HEK293 (cell line): Measurements from ENCODE around the gene XPA.

Source experiments
- CTCF ChIA-PET: fragments of 350-600 bp; formaldehyde crosslinking; extraction: SDS; loops from one replicate; lab custom pipeline; 2021; ENCODE audit warnings: antibody characterized with exemption; lab: Yijun Ruan, JAX
- POLR2A ChIA-PET: fragments of 300-600 bp; formaldehyde crosslinking; extraction: SDS; loops from one replicate; lab custom pipeline; 2020; ENCODE audit warnings: antibody characterized with exemption, inconsistent platforms; lab: Yijun Ruan, JAX
- H3K27ac ChIP-seq: fragments of 200-500 bp; sonication (Bioruptor generic); 2 replicates; pipeline ENCODE4 v1.5.1; 2014; ENCODE audit warnings: low read depth, low read length, control low read depth, inconsistent platforms; ENCODE audit errors: extremely low read depth
- H3K36me3 ChIP-seq, 2 experiments: fragments of 200-500 bp in 1 of 2; sonication (Bioruptor generic) in 1 of 2; 1 replicate in 1 of 2; 2 replicates in 1 of 2; pipeline ENCODE4 v1.5.1; 2014 to 2017; ENCODE audit warnings: inconsistent platforms in 2 of 2, low read length in 2 of 2; ENCODE audit not compliant: control insufficient read depth in 2 of 2, insufficient read depth in 1 of 2
- H3K4me1 ChIP-seq: fragments of 200-500 bp; sonication (Bioruptor generic); 2 replicates; pipeline ENCODE4 v1.5.1; 2014; ENCODE audit warnings: mild to moderate bottlenecking, low read length, inconsistent platforms; ENCODE audit not compliant: control insufficient read depth, insufficient read depth
- H3K4me3 ChIP-seq: 2 replicates; pipeline ENCODE4 v1.5.1; 2011; ENCODE audit warnings: low read depth, mild to moderate bottlenecking, control low read depth, low read length, moderate library complexity
- H3K9me3 ChIP-seq: fragments of 200-500 bp; sonication (Bioruptor generic); 2 replicates; pipeline ENCODE4 v1.5.1; 2014; ENCODE audit warnings: low read depth, low read length, inconsistent platforms; ENCODE audit not compliant: control insufficient read depth, insufficient read depth
- CTCF ChIP-seq: fragments of 450-650 bp; formaldehyde crosslinking; IDR thresholded peaks from 2 replicates; pipeline ENCODE4 v1.5.1; 2016; ENCODE audit warnings: missing biosample characterization, missing genetic modification characterization
- IKZF3 ChIP-seq: fragments of 450-650 bp; IDR thresholded peaks from 2 replicates; pipeline ENCODE4 v1.5.0; 2018; ENCODE audit warnings: missing biosample characterization, mild to moderate bottlenecking, missing genetic modification characterization, moderate library complexity
- KLF7 ChIP-seq: fragments of 450-650 bp; formaldehyde crosslinking; IDR thresholded peaks from 2 replicates; pipeline ENCODE4 v1.5.1; 2016; ENCODE audit warnings: missing biosample characterization, missing genetic modification characterization, borderline replicate concordance
- MYNN ChIP-seq: fragments of 450-650 bp; formaldehyde crosslinking; IDR thresholded peaks from 2 replicates; pipeline ENCODE4 v1.5.1; 2016; ENCODE audit warnings: missing biosample characterization, missing genetic modification characterization, borderline replicate concordance
- PRDM10 ChIP-seq: fragments of 450-650 bp; formaldehyde crosslinking; IDR thresholded peaks from 2 replicates; pipeline ENCODE4 v1.5.1; 2016; ENCODE audit warnings: missing biosample characterization, missing genetic modification characterization
- ZFP3 ChIP-seq: fragments of 450-650 bp; formaldehyde crosslinking; IDR thresholded peaks from 2 replicates; pipeline ENCODE4 v1.5.1; 2016; ENCODE audit warnings: low read depth, missing biosample characterization, missing genetic modification characterization
- ZNF169 ChIP-seq: fragments of 450-650 bp; formaldehyde crosslinking; IDR thresholded peaks from 2 replicates; pipeline ENCODE4 v1.5.1; 2016; ENCODE audit warnings: missing biosample characterization, missing genetic modification characterization
- ZNF211 ChIP-seq: fragments of 450-650 bp; formaldehyde crosslinking; IDR thresholded peaks from 2 replicates; pipeline ENCODE4 v1.5.1; 2016; ENCODE audit warnings: low read depth, missing biosample characterization, missing genetic modification characterization
- ZNF223 ChIP-seq: fragments of 450-650 bp; formaldehyde crosslinking; IDR thresholded peaks from 2 replicates; pipeline ENCODE4 v1.5.1; 2016; ENCODE audit warnings: missing biosample characterization, missing genetic modification characterization
- ZNF404 ChIP-seq: fragments of 450-650 bp; formaldehyde crosslinking; IDR thresholded peaks from 2 replicates; pipeline ENCODE4 v1.5.1; 2017; ENCODE audit warnings: missing biosample characterization, missing genetic modification characterization
- ZNF544 ChIP-seq: fragments of 450-650 bp; formaldehyde crosslinking; IDR thresholded peaks from 2 replicates; pipeline ENCODE4 v1.5.0; 2017; ENCODE audit warnings: missing biosample characterization, missing genetic modification characterization
- ZNF549 ChIP-seq: fragments of 450-650 bp; IDR thresholded peaks from 2 replicates; pipeline ENCODE4 v1.5.1; 2018; ENCODE audit warnings: missing biosample characterization, missing genetic modification characterization, mild to moderate bottlenecking, inconsistent platforms, moderate library complexity
- ZNF561 ChIP-seq: fragments of 450-650 bp; IDR thresholded peaks from 2 replicates; pipeline ENCODE4 v1.5.1; 2018; ENCODE audit warnings: missing biosample characterization, missing genetic modification characterization, borderline replicate concordance
- ZNF585B ChIP-seq: fragments of 450-650 bp; formaldehyde crosslinking; IDR thresholded peaks from 2 replicates; pipeline ENCODE4 v1.5.1; 2016; ENCODE audit warnings: missing biosample characterization, missing genetic modification characterization
- ZSCAN23 ChIP-seq: fragments of 450-650 bp; formaldehyde crosslinking; IDR thresholded peaks from 2 replicates; pipeline ENCODE4 v1.5.1; 2016; ENCODE audit warnings: missing biosample characterization, missing genetic modification characterization
- ZXDB ChIP-seq: fragments of 450-650 bp; formaldehyde crosslinking; IDR thresholded peaks from 2 replicates; pipeline ENCODE4 v1.5.1; 2016; ENCODE audit warnings: missing biosample characterization, missing genetic modification characterization
- TF ChIP-seq, protein P1 (sequence below): sonication (generic); formaldehyde crosslinking; IDR thresholded peaks from 2 replicates; pipeline ENCODE4 v1.8.1; 2022; ENCODE audit warnings: mild to moderate bottlenecking, moderate library complexity, missing genetic modification reagents
- TF ChIP-seq, protein P2 (sequence below): fragments of 450-650 bp; formaldehyde crosslinking; IDR thresholded peaks from 2 replicates; pipeline ENCODE4 v1.5.1; 2017; ENCODE audit warnings: missing biosample characterization, missing genetic modification characterization
- TF ChIP-seq, protein P3 (sequence below): fragments of 450-650 bp; formaldehyde crosslinking; IDR thresholded peaks from 2 replicates; pipeline ENCODE4 v1.5.1; 2016; ENCODE audit warnings: missing biosample characterization, missing genetic modification characterization
- TF ChIP-seq, protein P4 (sequence below): fragments of 450-650 bp; formaldehyde crosslinking; optimal IDR thresholded peaks from 2 replicates; pipeline ENCODE3; 2016; ENCODE audit warnings: missing biosample characterization, mild to moderate bottlenecking, missing genetic modification characterization

Gene XPA

GRCh38 chr9:97632248-97632984, 64.7 kb downstream of the XPA start (continued):
- TF ChIP-seq PRDM10 (tag by site-specific recombination) (no peak), IKZF3 (tag by site-specific recombination) (no peak), ZSCAN23 (tag by site-specific recombination) (no peak), ZNF561 (tag by site-specific recombination) (peak; percentile 96), ZNF404 (tag by site-specific recombination) (no peak), MYNN (tag by site-specific recombination) (peak; percentile 55; the same call in 1 of the 2 replicates), ZFP3 (tag by site-specific recombination) (no peak), ZNF544 (no peak), ZNF223 (tag by site-specific recombination) (no peak), ZNF211 (tag by site-specific recombination) (no peak)
- TF ChIP-seq, protein P1, sequence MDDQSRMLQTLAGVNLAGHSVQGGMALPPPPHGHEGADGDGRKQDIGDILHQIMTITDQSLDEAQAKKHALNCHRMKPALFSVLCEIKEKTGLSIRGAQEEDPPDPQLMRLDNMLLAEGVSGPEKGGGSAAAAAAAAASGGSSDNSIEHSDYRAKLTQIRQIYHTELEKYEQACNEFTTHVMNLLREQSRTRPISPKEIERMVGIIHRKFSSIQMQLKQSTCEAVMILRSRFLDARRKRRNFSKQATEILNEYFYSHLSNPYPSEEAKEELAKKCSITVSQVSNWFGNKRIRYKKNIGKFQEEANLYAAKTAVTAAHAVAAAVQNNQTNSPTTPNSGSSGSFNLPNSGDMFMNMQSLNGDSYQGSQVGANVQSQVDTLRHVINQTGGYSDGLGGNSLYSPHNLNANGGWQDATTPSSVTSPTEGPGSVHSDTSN (CRISPR knock-in tag), result no peak
- TF ChIP-seq, all 188 proteins: peak for 11

DNA sequence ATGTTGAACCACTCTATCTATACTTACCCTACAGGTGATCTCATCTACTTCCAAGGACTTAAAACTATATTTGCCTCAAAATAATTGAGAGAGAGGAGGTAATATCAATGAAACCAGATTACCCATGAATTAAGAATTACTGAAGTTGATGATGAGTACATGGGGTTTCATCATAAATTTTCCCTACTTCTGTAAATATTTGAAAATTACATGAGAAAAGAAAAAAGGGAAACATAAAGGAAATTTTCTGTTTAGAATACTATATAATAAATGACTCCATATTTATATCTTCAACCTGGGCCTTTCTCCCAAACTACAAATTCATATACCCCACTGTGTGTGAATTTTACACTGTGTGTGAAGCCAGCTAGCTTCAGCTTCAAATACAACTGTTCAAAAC, 66.5 kb downstream of the XPA start:
- Histone ChIP-seq H3K36me3 (peaks cover 3 to 9% of the 10 kb centered on the region in 2 experiments; a peak in 2 of 3 replicates), H3K27ac (no peak overlapping the region)
- POLR2A ChIA-PET, result no interaction called here
- TF ChIP-seq ZXDB (tag by site-specific recombination) (no peak), KLF7 (tag by site-specific recombination) (no peak), ZNF549 (tag by site-specific recombination) (no peak)
- TF ChIP-seq, protein P2, sequence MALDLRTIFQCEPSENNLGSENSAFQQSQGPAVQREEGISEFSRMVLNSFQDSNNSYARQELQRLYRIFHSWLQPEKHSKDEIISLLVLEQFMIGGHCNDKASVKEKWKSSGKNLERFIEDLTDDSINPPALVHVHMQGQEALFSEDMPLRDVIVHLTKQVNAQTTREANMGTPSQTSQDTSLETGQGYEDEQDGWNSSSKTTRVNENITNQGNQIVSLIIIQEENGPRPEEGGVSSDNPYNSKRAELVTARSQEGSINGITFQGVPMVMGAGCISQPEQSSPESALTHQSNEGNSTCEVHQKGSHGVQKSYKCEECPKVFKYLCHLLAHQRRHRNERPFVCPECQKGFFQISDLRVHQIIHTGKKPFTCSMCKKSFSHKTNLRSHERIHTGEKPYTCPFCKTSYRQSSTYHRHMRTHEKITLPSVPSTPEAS (tag by site-specific recombination), result no peak
- TF ChIP-seq, all 188 proteins: peak for 0
- Histone ChIP-seq H3K4me1 (no peaks in the 10 kb centered on the region), H3K9me3 (no peaks in the 10 kb centered on the region), H3K4me3 (no peak overlapping the region)
- CTCF ChIA-PET, result interaction anchor here (0.6 to 3.7 kb wide), 4 partner anchors 14 to 684 kb away, joined by 3 to 28 read pairs (median 6); no protein-coding TSS in a partner anchor

- no peak overlapping the region for H3K4me3 ChIP-seq
- POLR2A ChIA-PET, result no interaction called here
- H3K36me3 ChIP-seq, result peaks cover 8 to 24% of the 10 kb centered on the region in 2 experiments; a peak in 2 of 3 replicates
- no peak overlapping the region for H3K27ac ChIP-seq
- CTCF ChIA-PET, result interaction anchor here (0.6 to 3.1 kb wide), 5 partner anchors 14 to 234 kb away, joined by 3 to 20 read pairs (median 11); no protein-coding TSS in a partner anchor
- H3K4me1 ChIP-seq, result no peaks in the 10 kb centered on the region
- H3K9me3 ChIP-seq, result no peaks in the 10 kb centered on the region
- no peak for TF ChIP-seq CTCF
- no peak for TF ChIP-seq ZNF585B (tag by site-specific recombination)
- TF ChIP-seq, protein P3, sequence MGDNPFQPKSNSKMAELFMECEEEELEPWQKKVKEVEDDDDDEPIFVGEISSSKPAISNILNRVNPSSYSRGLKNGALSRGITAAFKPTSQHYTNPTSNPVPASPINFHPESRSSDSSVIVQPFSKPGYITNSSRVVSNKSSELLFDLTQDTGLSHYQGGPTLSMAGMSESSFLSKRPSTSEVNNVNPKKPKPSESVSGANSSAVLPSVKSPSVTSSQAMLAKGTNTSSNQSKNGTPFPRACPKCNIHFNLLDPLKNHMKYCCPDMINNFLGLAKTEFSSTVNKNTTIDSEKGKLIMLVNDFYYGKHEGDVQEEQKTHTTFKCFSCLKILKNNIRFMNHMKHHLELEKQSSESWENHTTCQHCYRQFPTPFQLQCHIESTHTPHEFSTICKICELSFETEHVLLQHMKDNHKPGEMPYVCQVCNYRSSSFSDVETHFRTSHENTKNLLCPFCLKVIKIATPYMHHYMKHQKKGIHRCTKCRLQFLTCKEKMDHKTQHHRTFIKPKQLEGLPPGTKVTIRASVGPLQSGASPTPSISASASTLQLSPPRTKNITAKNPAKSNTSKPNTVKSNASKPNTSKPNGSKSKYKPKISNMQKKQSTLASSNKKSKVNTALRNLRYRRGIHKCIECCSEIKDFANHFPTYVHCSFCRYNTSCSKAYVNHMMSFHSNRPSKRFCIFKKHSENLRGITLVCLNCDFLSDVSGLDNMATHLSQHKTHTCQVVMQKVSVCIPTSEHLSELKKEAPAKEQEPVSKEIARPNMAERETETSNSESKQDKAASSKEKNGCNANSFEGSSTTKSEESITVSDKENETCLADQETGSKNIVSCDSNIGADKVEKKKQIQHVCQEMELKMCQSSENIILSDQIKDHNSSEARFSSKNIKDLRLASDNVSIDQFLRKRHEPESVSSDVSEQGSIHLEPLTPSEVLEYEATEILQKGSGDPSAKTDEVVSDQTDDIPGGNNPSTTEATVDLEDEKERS (tag by site-specific recombination), result no peak
- TF ChIP-seq ZNF169 (tag by site-specific recombination), result no peak
- TF ChIP-seq, protein P4, sequence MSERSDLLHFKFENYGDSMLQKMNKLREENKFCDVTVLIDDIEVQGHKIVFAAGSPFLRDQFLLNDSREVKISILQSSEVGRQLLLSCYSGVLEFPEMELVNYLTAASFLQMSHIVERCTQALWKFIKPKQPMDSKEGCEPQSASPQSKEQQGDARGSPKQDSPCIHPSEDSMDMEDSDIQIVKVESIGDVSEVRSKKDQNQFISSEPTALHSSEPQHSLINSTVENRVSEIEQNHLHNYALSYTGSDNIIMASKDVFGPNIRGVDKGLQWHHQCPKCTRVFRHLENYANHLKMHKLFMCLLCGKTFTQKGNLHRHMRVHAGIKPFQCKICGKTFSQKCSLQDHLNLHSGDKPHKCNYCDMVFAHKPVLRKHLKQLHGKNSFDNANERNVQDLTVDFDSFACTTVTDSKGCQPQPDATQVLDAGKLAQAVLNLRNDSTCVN (tag by site-specific recombination), result no peak
Measured at GRCh38 chr9:97629156-97629555, 68.0 kb downstream of the XPA start.
